OCI-LY7 (cell line): Measurements from ENCODE around the gene TMF1. TPM values are rescaled to one million over a fixed set of nuclear protein-coding genes. Genes with fewer than 3 reads are reported as not detected.

Experiments
- BruUV-seq: library from RNA; stranded (reverse); fragments of 400-500 nt; replicated peaks from 2 replicates; lab custom pipeline; 2021; lab: Mats Ljungman, UMichigan
- CTCF ChIA-PET: fragments of 300-600 bp; sonication (Branson Sonifier 250); formaldehyde crosslinking; loops from one replicate; lab custom pipeline; 2022; ENCODE audit warnings: antibody characterized with exemption; ENCODE audit not compliant: unreplicated experiment; lab: Charles Lee
- POLR2A ChIA-PET: fragments of 300-600 bp; sonication (Branson Sonifier 250); formaldehyde crosslinking; loops from one replicate; lab custom pipeline; 2022; ENCODE audit warnings: antibody characterized with exemption; lab: Charles Lee
- DNase-seq: peaks from one replicate; pipeline ENCODE4 v3.0.0-alpha.2; 2015; ENCODE audit warnings: low spot score
- H2AFZ ChIP-seq: fragments of 200-600 bp; sonication (generic), shearing (Covaris generic); 2 replicates; pipeline ENCODE4 v1.6.1; 2014; ENCODE audit warnings: mild to moderate bottlenecking, antibody characterized with exemption, low read length, moderate library complexity
- H3K27ac ChIP-seq: fragments of 200-600 bp; sonication (generic); 2 replicates; pipeline ENCODE4 v1.5.1; 2014; ENCODE audit warnings: mixed run types, low read depth, mild to moderate bottlenecking, moderate library complexity, low read length, inconsistent platforms; ENCODE audit not compliant: poor library complexity, severe bottlenecking
- H3K36me3 ChIP-seq: fragments of 200-600 bp; sonication (generic); 2 replicates; pipeline ENCODE4 v1.6.1; 2014; ENCODE audit warnings: mild to moderate bottlenecking, antibody characterized with exemption, low read length, moderate library complexity, mixed read lengths; ENCODE audit not compliant: insufficient read depth
- H3K4me1 ChIP-seq: fragments of 200-600 bp; sonication (generic); 2 replicates; pipeline ENCODE4 v1.5.1; 2014; ENCODE audit warnings: mild to moderate bottlenecking, low read length; ENCODE audit not compliant: insufficient read depth, poor library complexity, severe bottlenecking
- H3K4me2 ChIP-seq: fragments of 200-600 bp; sonication (generic); 2 replicates; pipeline ENCODE4 v1.6.1; 2014; ENCODE audit warnings: mild to moderate bottlenecking, low read length
- H3K4me3 ChIP-seq: fragments of 200-600 bp; sonication (generic); 2 replicates; pipeline ENCODE4 v1.5.1; 2014; ENCODE audit warnings: mild to moderate bottlenecking, low read depth, low read length; ENCODE audit not compliant: poor library complexity, severe bottlenecking
- H3K79me2 ChIP-seq: fragments of 200-600 bp; sonication (generic); 2 replicates; pipeline ENCODE4 v1.6.1; 2016; ENCODE audit warnings: low read depth, mild to moderate bottlenecking, low read length, moderate library complexity, mixed read lengths; ENCODE audit not compliant: insufficient read depth
- H3K9me2 ChIP-seq: fragments of 200-600 bp; sonication (generic); 2 replicates; pipeline ENCODE4 v1.6.1; 2016; ENCODE audit warnings: mild to moderate bottlenecking, low read length, mixed read lengths; ENCODE audit not compliant: insufficient read depth
- H3K9me3 ChIP-seq: fragments of 200-600 bp; sonication (generic); 2 replicates; pipeline ENCODE4 v1.6.1; 2014; ENCODE audit warnings: mild to moderate bottlenecking, mixed run types, low read length, mixed read lengths
- H4K20me1 ChIP-seq: fragments of 200-600 bp; sonication (generic); 2 replicates; pipeline ENCODE4 v1.6.1; 2014; ENCODE audit warnings: mild to moderate bottlenecking, antibody characterized with exemption, low read length, moderate library complexity, mixed read lengths; ENCODE audit not compliant: insufficient read depth
- EZH2phosphoT487 ChIP-seq: fragments of 200-600 bp; sonication (generic); IDR thresholded peaks from 2 replicates; pipeline ENCODE4 v1.6.1; 2018; ENCODE audit warnings: low read depth, borderline replicate concordance, mild to moderate bottlenecking, mixed run types, antibody characterized with exemption, low read length, moderate library complexity, mixed read lengths
- intact Hi-C: fragments of 100-400 bp; cut with micrococcal nuclease; formaldehyde crosslinking; loops from one replicate; pipeline ENCODE4 v1.10.0; 2022; ENCODE audit not compliant: unreplicated experiment
- total RNA-seq, 2 experiments: library from RNA; depleted of rRNA in 1 of 2; stranded (reverse); fragments of >200 nt in 1 of 2; shearing (Covaris generic) in 1 of 2; gene quantifications; 2 replicates each; pipeline ENCODE4 v1.2.3, GENCODE V29; 2014 to 2022
- TF ChIP-seq, protein P1 (sequence below): fragments of 200-600 bp; sonication (generic); conservative IDR thresholded peaks from 2 replicates; pipeline ENCODE4 v1.5.1; 2014; ENCODE audit warnings: mild to moderate bottlenecking, antibody characterized with exemption, low read length, moderate library complexity, mixed read lengths

Gene TMF1
- total RNA-seq, 2 experiments from 2014 or later = 20.8 to 29.4 TPM

- ChIA-PET POLR2A (interaction anchor here (0.6 to 2.8 kb wide), 5 partner anchors 14 to 35 kb away, joined by 3 to 12 read pairs (median 3); partner anchors contain the start of genes ARL6IP5, TMF1 and UBA3), CTCF (interaction anchor here (0.6 kb wide), 1 partner anchor 13 kb away, joined by 3 read pairs; the partner anchor contains the start of gene TMF1)
- Histone ChIP-seq H3K4me3 (no peak overlapping the region), H4K20me1 (no peaks in the 10 kb centered on the region), H2AFZ (no peak overlapping the region), H3K4me1 (no peaks in the 10 kb centered on the region), H3K9me2 (no peaks in the 10 kb centered on the region), H3K27ac (no peak overlapping the region), H3K9me3 (no peaks in the 10 kb centered on the region), H3K36me3 (peaks cover 62% of the 10 kb centered on the region), H3K79me2 (no peaks in the 10 kb centered on the region; the same call in 1 of the 2 replicates), H3K4me2 (no peak overlapping the region)
- TF ChIP-seq, protein P1, sequence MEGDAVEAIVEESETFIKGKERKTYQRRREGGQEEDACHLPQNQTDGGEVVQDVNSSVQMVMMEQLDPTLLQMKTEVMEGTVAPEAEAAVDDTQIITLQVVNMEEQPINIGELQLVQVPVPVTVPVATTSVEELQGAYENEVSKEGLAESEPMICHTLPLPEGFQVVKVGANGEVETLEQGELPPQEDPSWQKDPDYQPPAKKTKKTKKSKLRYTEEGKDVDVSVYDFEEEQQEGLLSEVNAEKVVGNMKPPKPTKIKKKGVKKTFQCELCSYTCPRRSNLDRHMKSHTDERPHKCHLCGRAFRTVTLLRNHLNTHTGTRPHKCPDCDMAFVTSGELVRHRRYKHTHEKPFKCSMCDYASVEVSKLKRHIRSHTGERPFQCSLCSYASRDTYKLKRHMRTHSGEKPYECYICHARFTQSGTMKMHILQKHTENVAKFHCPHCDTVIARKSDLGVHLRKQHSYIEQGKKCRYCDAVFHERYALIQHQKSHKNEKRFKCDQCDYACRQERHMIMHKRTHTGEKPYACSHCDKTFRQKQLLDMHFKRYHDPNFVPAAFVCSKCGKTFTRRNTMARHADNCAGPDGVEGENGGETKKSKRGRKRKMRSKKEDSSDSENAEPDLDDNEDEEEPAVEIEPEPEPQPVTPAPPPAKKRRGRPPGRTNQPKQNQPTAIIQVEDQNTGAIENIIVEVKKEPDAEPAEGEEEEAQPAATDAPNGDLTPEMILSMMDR = no peak
- TF ChIP-seq EZH2phosphoT487 = no peak
- intact Hi-C loops = no loop called here
- no TSS peak for BruUV-seq
- no peak for DNase-seq
Measured at GRCh38 chr3:69065318-69065964, 13.3 kb upstream of the TMF1 start.

DNA sequence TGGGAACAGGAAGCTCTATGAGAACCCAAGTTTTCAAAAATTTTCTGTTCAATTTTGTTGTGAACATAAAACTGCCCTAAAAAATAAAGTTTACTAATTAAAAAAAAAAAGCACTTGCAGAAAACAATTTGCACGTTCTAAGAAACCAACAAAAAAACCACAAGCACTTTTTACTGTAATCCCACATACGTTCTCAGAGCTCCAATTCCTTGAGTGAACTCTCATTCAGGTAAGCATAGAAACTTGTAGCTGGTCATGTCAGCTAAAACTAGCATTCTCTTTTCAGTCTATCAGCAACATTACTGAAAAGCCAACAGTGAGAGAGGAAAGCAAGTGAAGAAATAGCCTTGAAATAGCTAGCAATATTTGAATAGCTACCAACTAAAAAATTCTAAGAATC, 11.5 kb upstream of the TMF1 start:
- TF ChIP-seq, protein P1 = no peak
- TF ChIP-seq EZH2phosphoT487 = no peak
- Histone ChIP-seq H4K20me1 (no peaks in the 10 kb centered on the region), H3K79me2 (no peaks in the 10 kb centered on the region), H3K27ac (no peak overlapping the region), H3K4me2 (no peak overlapping the region), H2AFZ (no peak overlapping the region), H3K9me3 (no peaks in the 10 kb centered on the region), H3K9me2 (no peaks in the 10 kb centered on the region), H3K4me1 (peaks cover 6% of the 10 kb centered on the region), H3K36me3 (peaks cover 69% of the 10 kb centered on the region), H3K4me3 (no peak overlapping the region)
- ChIA-PET CTCF (no interaction called here), POLR2A (interaction anchor here (0.7 to 2.8 kb wide), 7 partner anchors 11 to 1894 kb away, joined by 3 to 12 read pairs (median 5); partner anchors contain the start of genes TMF1 and UBA3)
- BruUV-seq = no TSS peak
- intact Hi-C loops = no loop called here
- no peak for DNase-seq

- Histone ChIP-seq H3K9me3 (no peaks in the 10 kb centered on the region), H3K4me3 (no peak overlapping the region), H3K36me3 (peaks cover 99% of the 10 kb centered on the region), H2AFZ (no peak overlapping the region), H4K20me1 (no peaks in the 10 kb centered on the region), H3K27ac (no peak overlapping the region), H3K79me2 (no peaks in the 10 kb centered on the region), H3K4me1 (peaks cover 13% of the 10 kb centered on the region), H3K9me2 (no peaks in the 10 kb centered on the region), H3K4me2 (no peak overlapping the region)
- POLR2A ChIA-PET = interaction anchor here (0.7 to 3.0 kb wide), 6 partner anchors 10 to 32 kb away, joined by 3 to 13 read pairs (median 5); partner anchors contain the start of gene UBA3
- TF ChIP-seq, protein P1 = no peak
- no peak for TF ChIP-seq EZH2phosphoT487
- BruUV-seq = no TSS peak
- intact Hi-C loops = loop anchor here (2.0 kb wide), 1 partner anchor 19 kb away; no protein-coding TSS in a partner anchor
- CTCF ChIA-PET = no interaction called here
- DNase-seq = no peak
Measured at GRCh38 chr3:69059688-69060087, 7.6 kb upstream of the TMF1 start.
